Measurements from ENCODE around the gene CBARP.

The CBARP gene

DNA sequence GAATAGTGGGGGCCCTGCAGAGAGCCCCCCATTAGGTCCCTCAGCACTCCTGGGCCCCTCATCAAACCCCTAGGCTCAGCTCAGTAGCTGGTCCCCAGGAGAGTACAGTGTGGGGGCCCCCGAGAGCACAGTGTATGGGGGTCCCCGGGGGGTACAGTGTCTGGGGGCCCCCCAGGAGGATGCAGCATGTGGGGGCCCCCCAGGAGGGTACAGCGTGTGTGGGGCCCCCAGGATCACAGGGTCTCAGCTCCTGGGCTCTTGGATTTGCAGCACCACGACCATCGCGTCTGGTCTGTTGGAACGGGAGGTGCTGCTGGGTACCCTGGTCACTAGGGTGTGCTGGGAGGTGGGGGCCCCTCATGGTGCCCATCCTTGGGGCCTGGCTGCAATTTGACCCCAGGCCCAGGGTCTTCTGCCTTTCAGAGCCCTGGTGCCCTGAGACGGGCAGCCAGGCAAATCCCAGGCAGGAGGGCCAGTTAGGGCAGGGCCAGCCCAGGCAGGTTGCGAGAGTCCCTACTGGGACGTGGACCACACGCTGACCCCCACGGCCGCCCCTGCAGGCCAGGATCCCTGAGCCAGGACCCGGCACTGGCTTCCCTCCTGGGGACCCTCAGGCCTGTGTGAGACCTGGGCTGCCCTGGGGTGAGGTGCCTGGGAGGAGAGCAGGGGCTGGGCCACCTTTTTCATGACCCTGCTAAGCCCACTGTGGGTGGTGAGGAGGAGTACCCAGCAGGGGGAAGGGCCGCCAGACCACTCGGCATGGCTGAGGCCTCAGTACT lies 13.6 kb downstream of the CBARP start:
- Histone ChIP-seq H2AFZ (ENCODE audit: low read depth, low read length, severe bottlenecking) (no peak overlapping the region), H3K27ac (ENCODE audit: low read depth, low read length) (no peak overlapping the region), H3K27me3 (ENCODE audit: low read length) (no peaks in the 10 kb centered on the region), H3K79me2 (ENCODE audit: insufficient read depth, low read length) (no peaks in the 10 kb centered on the region), H3K9ac (ENCODE audit: low read length) (no peak overlapping the region), H4K20me1 (ENCODE audit: low read depth, low read length) (no peaks in the 10 kb centered on the region), H3K9me3 (ENCODE audit: insufficient read depth, low read length) (no peaks in the 10 kb centered on the region), H3K36me3 (ENCODE audit: low read length) (no peaks in the 10 kb centered on the region), H3K9me2 (replicated peaks; ENCODE audit: insufficient read depth, low read length) (no peaks in the 10 kb centered on the region), H3F3A (ENCODE audit: insufficient read depth) (no peaks in the 10 kb centered on the region), H3K4me3 (ENCODE audit: insufficient read depth, low read length, poor library complexity, severe bottlenecking) (no peak overlapping the region), H3K4me2 (ENCODE audit: low read depth, low read length, poor library complexity, severe bottlenecking) (no peak overlapping the region)
- no peak for TF ChIP-seq EZH2phosphoT487 (conservative IDR thresholded peaks at IDR 0.05; ENCODE audit: low read length)
- TF ChIP-seq, protein P1, sequence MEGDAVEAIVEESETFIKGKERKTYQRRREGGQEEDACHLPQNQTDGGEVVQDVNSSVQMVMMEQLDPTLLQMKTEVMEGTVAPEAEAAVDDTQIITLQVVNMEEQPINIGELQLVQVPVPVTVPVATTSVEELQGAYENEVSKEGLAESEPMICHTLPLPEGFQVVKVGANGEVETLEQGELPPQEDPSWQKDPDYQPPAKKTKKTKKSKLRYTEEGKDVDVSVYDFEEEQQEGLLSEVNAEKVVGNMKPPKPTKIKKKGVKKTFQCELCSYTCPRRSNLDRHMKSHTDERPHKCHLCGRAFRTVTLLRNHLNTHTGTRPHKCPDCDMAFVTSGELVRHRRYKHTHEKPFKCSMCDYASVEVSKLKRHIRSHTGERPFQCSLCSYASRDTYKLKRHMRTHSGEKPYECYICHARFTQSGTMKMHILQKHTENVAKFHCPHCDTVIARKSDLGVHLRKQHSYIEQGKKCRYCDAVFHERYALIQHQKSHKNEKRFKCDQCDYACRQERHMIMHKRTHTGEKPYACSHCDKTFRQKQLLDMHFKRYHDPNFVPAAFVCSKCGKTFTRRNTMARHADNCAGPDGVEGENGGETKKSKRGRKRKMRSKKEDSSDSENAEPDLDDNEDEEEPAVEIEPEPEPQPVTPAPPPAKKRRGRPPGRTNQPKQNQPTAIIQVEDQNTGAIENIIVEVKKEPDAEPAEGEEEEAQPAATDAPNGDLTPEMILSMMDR (IDR thresholded peaks at IDR 0.05; ENCODE audit: insufficient read depth, low read length, poor library complexity, severe bottlenecking), result no peak

DNA sequence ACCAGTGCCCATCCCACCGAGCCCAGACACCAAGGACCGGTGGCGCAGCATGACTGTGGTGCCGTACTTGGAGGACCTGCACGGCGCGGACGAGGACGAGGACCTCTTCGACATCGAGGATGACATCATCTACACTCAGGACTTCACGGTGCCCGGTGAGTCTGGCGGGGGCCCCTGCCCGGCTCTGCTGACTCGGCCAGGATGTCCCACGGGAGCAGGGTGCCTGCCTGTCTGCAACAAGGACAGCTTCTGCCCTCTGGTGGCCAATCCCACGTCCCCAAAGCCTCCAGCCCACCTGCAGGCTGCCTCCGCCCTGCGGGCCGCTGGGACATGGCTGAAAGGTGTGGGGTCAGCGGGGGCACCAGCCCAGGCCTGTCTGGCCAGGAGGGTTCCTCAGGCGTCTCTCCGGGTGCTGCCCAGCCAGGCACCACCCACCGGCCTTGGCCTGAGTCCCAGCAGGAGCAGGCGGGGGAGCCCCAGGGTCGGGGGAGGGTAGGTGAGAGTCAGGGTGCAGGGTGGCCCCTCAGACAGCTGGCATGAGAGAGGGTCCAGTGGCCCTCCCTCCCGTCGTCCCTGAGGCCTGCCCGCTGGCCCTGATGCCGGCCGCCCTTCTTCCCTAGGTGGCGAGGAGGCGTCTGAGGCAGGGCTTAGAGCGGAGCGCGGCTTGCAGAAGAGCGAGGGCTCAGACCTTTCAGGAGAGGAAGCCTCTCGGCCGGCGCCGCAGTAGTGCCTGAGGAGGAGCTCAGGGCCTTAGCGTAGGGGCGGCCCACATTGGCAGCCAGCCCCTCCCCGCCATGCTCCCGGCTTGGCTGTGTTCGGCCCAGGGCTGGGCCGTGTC lies 14.6 kb downstream of the CBARP start:
- Histone ChIP-seq H3K27ac (ENCODE audit: low read depth, low read length) (no peak overlapping the region), H3K9me2 (replicated peaks; ENCODE audit: insufficient read depth, low read length) (no peaks in the 10 kb centered on the region), H3K4me3 (ENCODE audit: insufficient read depth, low read length, poor library complexity, severe bottlenecking) (no peak overlapping the region), H3K4me2 (ENCODE audit: low read depth, low read length, poor library complexity, severe bottlenecking) (no peak overlapping the region), H3K9ac (ENCODE audit: low read length) (no peak overlapping the region), H3K79me2 (ENCODE audit: insufficient read depth, low read length) (no peaks in the 10 kb centered on the region), H3K9me3 (ENCODE audit: insufficient read depth, low read length) (no peaks in the 10 kb centered on the region), H3K27me3 (ENCODE audit: low read length) (no peaks in the 10 kb centered on the region), H3F3A (ENCODE audit: insufficient read depth) (no peaks in the 10 kb centered on the region), H4K20me1 (ENCODE audit: low read depth, low read length) (no peaks in the 10 kb centered on the region), H3K36me3 (ENCODE audit: low read length) (no peaks in the 10 kb centered on the region), H2AFZ (ENCODE audit: low read depth, low read length, severe bottlenecking) (no peak overlapping the region)
- TF ChIP-seq EZH2phosphoT487 (conservative IDR thresholded peaks at IDR 0.05; ENCODE audit: low read length), result no peak
- TF ChIP-seq, protein P1 (IDR thresholded peaks at IDR 0.05; ENCODE audit: insufficient read depth, low read length, poor library complexity, severe bottlenecking), result peak; percentile 49

DNA sequence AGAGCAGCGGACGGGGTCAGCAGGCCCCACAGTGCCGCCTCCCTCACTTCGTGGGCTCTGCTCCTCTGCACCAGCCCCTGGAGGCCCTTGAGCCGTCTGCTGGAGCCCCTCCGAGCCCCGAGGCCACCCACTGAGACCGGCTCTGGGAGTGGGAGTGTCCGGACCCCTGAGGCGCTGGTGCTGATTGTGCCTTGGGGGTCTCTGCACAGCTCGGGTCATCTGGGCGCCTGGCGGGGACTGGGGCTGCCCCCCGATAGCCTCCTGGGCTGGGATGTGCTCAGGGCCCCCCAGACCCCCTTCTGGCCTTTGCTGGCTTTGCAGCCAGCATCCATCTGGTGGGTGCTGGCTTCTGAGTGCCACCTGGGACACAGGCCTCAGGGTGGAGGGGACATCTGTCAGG lies 15.4 kb downstream of the CBARP start:
- TF ChIP-seq, protein P1 (IDR thresholded peaks at IDR 0.05; ENCODE audit: insufficient read depth, low read length, poor library complexity, severe bottlenecking), result no peak
- no peak for TF ChIP-seq EZH2phosphoT487 (conservative IDR thresholded peaks at IDR 0.05; ENCODE audit: low read length)
- no peak overlapping the region for H3K4me3 ChIP-seq (ENCODE audit: insufficient read depth, low read length, poor library complexity, severe bottlenecking)
- H4K20me1 ChIP-seq (ENCODE audit: low read depth, low read length), result no peaks in the 10 kb centered on the region
- H3K27ac ChIP-seq (ENCODE audit: low read depth, low read length), result no peak overlapping the region
- no peaks in the 10 kb centered on the region for H3K9me2 ChIP-seq (replicated peaks; ENCODE audit: insufficient read depth, low read length)
- no peaks in the 10 kb centered on the region for H3K36me3 ChIP-seq (ENCODE audit: low read length)
- no peaks in the 10 kb centered on the region for H3K27me3 ChIP-seq (ENCODE audit: low read length)
- H2AFZ ChIP-seq (ENCODE audit: low read depth, low read length, severe bottlenecking), result no peak overlapping the region
- H3K9ac ChIP-seq (ENCODE audit: low read length), result no peak overlapping the region
- H3K9me3 ChIP-seq (ENCODE audit: insufficient read depth, low read length), result no peaks in the 10 kb centered on the region
- H3K4me2 ChIP-seq (ENCODE audit: low read depth, low read length, poor library complexity, severe bottlenecking), result no peak overlapping the region
- H3F3A ChIP-seq (ENCODE audit: insufficient read depth), result no peaks in the 10 kb centered on the region
- H3K79me2 ChIP-seq (ENCODE audit: insufficient read depth, low read length), result no peaks in the 10 kb centered on the region

Measured in SU-DHL-6 (cell line).